Measurements from ENCODE around the gene SPHKAP. TPM values are rescaled to one million over a fixed set of nuclear protein-coding genes. Genes with fewer than 3 reads are reported as not detected.

The SPHKAP gene
- total and polyA plus RNA-seq, 2 donors (not counting 3 experiments of a cell fraction or from before 2014, with no cell fraction given), result not detected

DNA sequence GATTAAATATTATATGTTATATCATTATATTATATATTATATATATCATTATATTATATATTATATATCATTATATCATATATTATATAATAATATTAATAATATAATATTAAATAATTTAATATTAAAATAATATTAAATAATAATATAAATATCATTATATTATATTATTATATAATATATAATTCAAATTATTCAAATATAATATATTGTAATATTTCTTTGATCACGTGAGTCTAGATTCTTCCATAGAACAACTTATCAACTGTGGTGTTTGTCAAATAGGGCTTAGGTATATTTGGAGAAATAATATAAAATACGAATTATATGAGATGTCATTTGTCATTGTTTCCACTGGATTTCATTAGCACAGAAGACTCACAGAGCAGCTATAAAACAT is 77.3 kb downstream of the SPHKAP start:
- H2AFZ ChIP-seq (ENCODE audit: low read depth, low read length), result no peak overlapping the region
- H3K27me3 ChIP-seq (ENCODE audit: control insufficient read depth in 2 of 2, insufficient read depth in 2 of 2, low read length in 2 of 2), result no peaks in the 10 kb centered on the region
- no peaks in the 10 kb centered on the region for H3K79me2 ChIP-seq (ENCODE audit: control insufficient read depth, insufficient read depth, low read length)
- no peaks in the 10 kb centered on the region for H3K9me3 ChIP-seq (replicated peaks; ENCODE audit: control insufficient read depth, insufficient read depth, low read length)
- no peaks in the 10 kb centered on the region for H3K9me1 ChIP-seq (replicated peaks; ENCODE audit: control insufficient read depth, extremely low read depth, insufficient read depth, low read length)
- no peak overlapping the region for H3K9ac ChIP-seq (replicated peaks; ENCODE audit: extremely low read depth, insufficient read depth, low read length)
- no peaks in the 10 kb centered on the region for H3K4me1 ChIP-seq (ENCODE audit: control insufficient read depth, extremely low read depth, insufficient read depth, low read length)
- intact Hi-C loops (cut with micrococcal nuclease), result no loop called here
- no peak overlapping the region for H3K4me3 ChIP-seq (replicated peaks in 1 of 3; ENCODE audit: insufficient read depth in 1 of 3, low read depth in 1 of 3, low read length in 3 of 3)
- no peak for DNase-seq (ENCODE audit: low read depth, low spot score)
- H3K27ac ChIP-seq (ENCODE audit: insufficient read depth, low read depth, low read length), result no peak overlapping the region
- FAIRE-seq, result no peak
- no peaks in the 10 kb centered on the region for H4K20me1 ChIP-seq (replicated peaks; ENCODE audit: control insufficient read depth, extremely low read depth, insufficient read depth, low read length)
- ChIA-PET CTCF (no interaction called here), POLR2A (no interaction called here)
- no peak overlapping the region for H3K4me2 ChIP-seq (ENCODE audit: insufficient read depth, low read length)
- dilution Hi-C loops (cut with MboI; ENCODE audit: extremely low pct_ligation_motif_present, low sequenced_read_pairs), result no loop called here
- no TSS peak for BruUV-seq (replicated peaks)
- H3K36me3 ChIP-seq (ENCODE audit: control insufficient read depth in 2 of 2, extremely low read depth in 1 of 2, insufficient read depth in 2 of 2, low read length in 2 of 2), result no peaks in the 10 kb centered on the region
- TF ChIP-seq CTCF (IDR thresholded peaks at IDR 0.05; ENCODE audit: extremely low read depth in 1 of 2, insufficient read depth in 1 of 2, low read depth in 1 of 2, low read length in 2 of 2) (no peak), POLR2A (IDR thresholded peaks at IDR 0.05; ENCODE audit: low read depth, low read length) (no peak), GATA2 (IDR thresholded peaks at IDR 0.05; ENCODE audit: insufficient read depth, insufficient read length, low read depth, low read length) (no peak), EZH2 (IDR thresholded peaks at IDR 0.05; ENCODE audit: borderline replicate concordance, low read depth, low read length, severe bottlenecking) (no peak), MYC (IDR thresholded peaks at IDR 0.05; ENCODE audit: low read depth, low read length) (no peak), POLR2AphosphoS5 (IDR thresholded peaks at IDR 0.05; ENCODE audit: insufficient read depth, low read depth, low read length) (no peak), FOS (IDR thresholded peaks at IDR 0.05; ENCODE audit: borderline replicate concordance, insufficient read depth, low read length) (no peak), JUN (IDR thresholded peaks at IDR 0.05; ENCODE audit: borderline replicate concordance, insufficient read depth, insufficient read length, low read depth) (no peak)
- TF ChIP-seq, protein P1, sequence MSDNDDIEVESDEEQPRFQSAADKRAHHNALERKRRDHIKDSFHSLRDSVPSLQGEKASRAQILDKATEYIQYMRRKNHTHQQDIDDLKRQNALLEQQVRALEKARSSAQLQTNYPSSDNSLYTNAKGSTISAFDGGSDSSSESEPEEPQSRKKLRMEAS (IDR thresholded peaks at IDR 0.05; ENCODE audit: insufficient read depth, insufficient read length), result no peak

Measured in endothelial cell of umbilical vein (primary cell).